Measurements from ENCODE around the gene TXNL4B. TPM values are rescaled to one million over a fixed set of nuclear protein-coding genes. Genes with fewer than 3 reads are reported as not detected.

The TXNL4B gene
- total and polyA plus RNA-seq, 9 of the 15 experiments (the other 6 are each of a cell fraction or from before 2014, with no cell fraction given), result 11.9 to 38.0 (median 22.3) TPM

GRCh38 chr16:72126429-72126765 lies 33.0 kb upstream of the TXNL4B start:
- no peak for DNase-seq (ENCODE audit: extremely low read depth in 1 of 4, low spot score in 3 of 4)
- no peak overlapping the region for H3K27ac ChIP-seq (ENCODE audit: extremely low read depth, low read depth, low read length)
- POLR2A ChIA-PET, result no interaction called here
- FAIRE-seq, result peak; percentile 35
- no peaks in the 10 kb centered on the region for H3K79me2 ChIP-seq (ENCODE audit: control insufficient read depth, insufficient read depth, low read length)
- H3K4me2 ChIP-seq (ENCODE audit: insufficient read depth, low read length), result no peak overlapping the region
- H3K9me3 ChIP-seq (replicated peaks; ENCODE audit: control insufficient read depth, insufficient read depth, low read depth, low read length), result no peaks in the 10 kb centered on the region
- in situ Hi-C loops (cut with MboI), result no loop called here
- intact Hi-C loops (cut with micrococcal nuclease), result loop anchor here (5.0 kb wide), 2 partner anchors 341 to 1831 kb away; no protein-coding TSS in a partner anchor
- no peaks in the 10 kb centered on the region for H3K36me3 ChIP-seq (ENCODE audit: control insufficient read depth, insufficient read depth, low read length)
- no peak overlapping the region for H3K4me3 ChIP-seq
- H2AFZ ChIP-seq (ENCODE audit: low read depth, low read length), result no peak overlapping the region
- WGBS (ENCODE audit: insufficient coverage, low coverage, missing lambda C conversion rate), result 0% methylated on average over 2 of the region's 2 CpGs
- ATAC-seq, result no peak
- no peaks in the 10 kb centered on the region; the same call in 1 of the 2 replicates for H4K20me1 ChIP-seq (replicated peaks; ENCODE audit: control insufficient read depth, insufficient read depth, low read length)
- BruUV-seq (replicated peaks), result no TSS peak
- no peak overlapping the region for H3K9ac ChIP-seq (ENCODE audit: insufficient read depth in 1 of 2, low read depth in 2 of 2, low read length in 2 of 2)
- TF ChIP-seq TEAD4 (IDR thresholded peaks at IDR 0.05; ENCODE audit: low read length), result 0 out of 2 replicates have a peak, but pooled peaks have one; percentile 24
- no peak for TF ChIP-seq TEAD4 (CRISPR knock-in tag; IDR thresholded peaks at IDR 0.05; ENCODE audit: borderline replicate concordance)
- TF ChIP-seq EHMT2 (IDR thresholded peaks at IDR 0.05), result no peak
- peaks cover 0 to 8% of the 10 kb centered on the region in 2 experiments; a peak in 1 of 5 replicates for H3K4me1 ChIP-seq (replicated peaks in 1 of 2; ENCODE audit: control insufficient read depth in 2 of 2, insufficient read depth in 2 of 2, low read length in 2 of 2)
- H3K27me3 ChIP-seq (ENCODE audit: control insufficient read depth in 2 of 2, insufficient read depth in 2 of 2, low read length in 2 of 2), result peaks cover 5 to 14% of the 10 kb centered on the region in 2 experiments; a peak in 3 of 5 replicates
- CTCF ChIA-PET (ENCODE audit: low intra/inter-chr PET ratio), result interaction anchor here (1.2 kb wide), 1 partner anchor 114 kb away, joined by 3 read pairs; no protein-coding TSS in a partner anchor
- H3K9me1 ChIP-seq (ENCODE audit: control insufficient read depth, insufficient read depth, low read length), result no peaks in the 10 kb centered on the region

GRCh38 chr16:72125635-72126428 lies 32.4 kb upstream of the TXNL4B start:
- in situ Hi-C loops (cut with MboI), result no loop called here
- 10% methylated on average over 8 of the region's 9 CpGs for WGBS (ENCODE audit: insufficient coverage, low coverage, missing lambda C conversion rate)
- Histone ChIP-seq H3K9me3 (replicated peaks; ENCODE audit: control insufficient read depth, insufficient read depth, low read depth, low read length) (no peaks in the 10 kb centered on the region), H3K4me2 (ENCODE audit: insufficient read depth, low read length) (no peak overlapping the region), H3K9ac (ENCODE audit: insufficient read depth in 1 of 2, low read depth in 2 of 2, low read length in 2 of 2) (no peak overlapping the region; a peak in 1 of 4 replicates), H3K4me3 (no peak overlapping the region), H3K79me2 (ENCODE audit: control insufficient read depth, insufficient read depth, low read length) (no peaks in the 10 kb centered on the region), H3K27me3 (ENCODE audit: control insufficient read depth in 2 of 2, insufficient read depth in 2 of 2, low read length in 2 of 2) (peaks cover 5 to 11% of the 10 kb centered on the region in 2 experiments; a peak in 3 of 5 replicates), H2AFZ (ENCODE audit: low read depth, low read length) (peak overlapping the region; percentile 28; the same call in 1 of the 2 replicates), H3K36me3 (ENCODE audit: control insufficient read depth, insufficient read depth, low read length) (no peaks in the 10 kb centered on the region), H3K27ac (ENCODE audit: extremely low read depth, low read depth, low read length) (no peak overlapping the region), H3K4me1 (replicated peaks in 1 of 2; ENCODE audit: control insufficient read depth in 2 of 2, insufficient read depth in 2 of 2, low read length in 2 of 2) (peaks cover 0 to 8% of the 10 kb centered on the region in 2 experiments; a peak in 1 of 5 replicates), H3K9me1 (ENCODE audit: control insufficient read depth, insufficient read depth, low read length) (no peaks in the 10 kb centered on the region), H4K20me1 (replicated peaks; ENCODE audit: control insufficient read depth, insufficient read depth, low read length) (no peaks in the 10 kb centered on the region; the same call in 1 of the 2 replicates)
- CTCF ChIA-PET (ENCODE audit: low intra/inter-chr PET ratio), result interaction anchor here (1.2 kb wide), 1 partner anchor 115 kb away, joined by 3 read pairs; no protein-coding TSS in a partner anchor
- peak; percentile 41; the same call in 2 of the 3 replicates for ATAC-seq
- intact Hi-C loops (cut with micrococcal nuclease), result loop anchor here (2.0 to 5.0 kb wide), 3 partner anchors 25 to 1831 kb away; no protein-coding TSS in a partner anchor
- DNase-seq (ENCODE audit: extremely low read depth in 1 of 4, low spot score in 3 of 4), result peak in 1 of 4 experiments; percentile 25
- no TSS peak for BruUV-seq (replicated peaks)
- POLR2A ChIA-PET, result no interaction called here
- TF ChIP-seq ELF1 (tag; IDR thresholded peaks at IDR 0.05) (0 out of 2 replicates have a peak, but pooled peaks have one; percentile 14), NR0B1 (IDR thresholded peaks at IDR 0.05; ENCODE audit: partially characterized antibody) (no peak)
- FAIRE-seq, result no peak
